GM13977 (cell line): ENCODE data around the gene MYH7.
"Not testable (repeated sequence)": the region's sequence is repeated elsewhere in the genome, so short reads cannot be mapped to it uniquely, and the experiment has no call there.

Source experiments
- DNase-seq: peaks from one replicate; pipeline ENCODE4 v3.0.0; 2012; ENCODE audit warnings: low spot score
- CTCF ChIP-seq: IDR thresholded peaks from 2 replicates; pipeline ENCODE4 v1.5.1; 2012; ENCODE audit warnings: mild to moderate bottlenecking, control low read depth; ENCODE audit not compliant: insufficient read depth; ENCODE audit errors: extremely low read depth, missing control alignments
- in situ Hi-C: fragments of 300-500 bp; cut with MboI; formaldehyde crosslinking; loops from one replicate; pipeline ENCODE4 v1.12.0; 2022; ENCODE audit warnings: low sequenced_read_pairs, low pct_unique_long_range_greater_than_20kb, mixed read lengths, inconsistent platforms; ENCODE audit not compliant: unreplicated experiment

Gene MYH7

GRCh38 chr14:23399136-23399535 is 36.3 kb downstream of the MYH7 start:
- TF ChIP-seq CTCF, result no peak
- no peak for DNase-seq
- in situ Hi-C loops, result no loop called here

GRCh38 chr14:23398348-23398747 is 37.1 kb downstream of the MYH7 start:
- in situ Hi-C loops, result no loop called here
- DNase-seq, result no peak
- no peak for TF ChIP-seq CTCF

- in situ Hi-C loops, result no loop called here
- no peak for DNase-seq
- TF ChIP-seq CTCF, result no peak
These were observed 38.6 kb downstream of the MYH7 start for GRCh38 chr14:23396781-23397407.

GRCh38 chr14:23396126-23396525 is 39.3 kb downstream of the MYH7 start:
- in situ Hi-C loops, result no loop called here
- DNase-seq, result no peak
- no peak for TF ChIP-seq CTCF

- no peak for DNase-seq
- in situ Hi-C loops, result no loop called here
- TF ChIP-seq CTCF, result no peak
These were observed 42.8 kb downstream of the MYH7 start for GRCh38 chr14:23392613-23393012.

- DNase-seq, in situ Hi-C loops: not testable (repeated sequence)
These were observed 45.6 kb downstream of the MYH7 start for GRCh38 chr14:23389871-23390270.

- TF ChIP-seq CTCF, result no peak
- no peak for DNase-seq
- in situ Hi-C loops, result no loop called here
These were observed 46.1 kb downstream of the MYH7 start for GRCh38 chr14:23389396-23389795.
